Stimulated activated CD8-positive, alpha-beta memory T cell treated with anti-CD3 and anti-CD28 coated beads, Interleukin-7, amount 100 ng/mL, for 4 hours (primary cell): ENCODE data around the gene KIAA1217.

ENCODE experiments used
- DNase-seq, 2 donors: peaks; one replicate each; pipeline ENCODE4 v3.0.0-alpha.2; 2020; ENCODE audit warnings: low read depth in 2 of 2

KIAA1217 gene

DNA sequence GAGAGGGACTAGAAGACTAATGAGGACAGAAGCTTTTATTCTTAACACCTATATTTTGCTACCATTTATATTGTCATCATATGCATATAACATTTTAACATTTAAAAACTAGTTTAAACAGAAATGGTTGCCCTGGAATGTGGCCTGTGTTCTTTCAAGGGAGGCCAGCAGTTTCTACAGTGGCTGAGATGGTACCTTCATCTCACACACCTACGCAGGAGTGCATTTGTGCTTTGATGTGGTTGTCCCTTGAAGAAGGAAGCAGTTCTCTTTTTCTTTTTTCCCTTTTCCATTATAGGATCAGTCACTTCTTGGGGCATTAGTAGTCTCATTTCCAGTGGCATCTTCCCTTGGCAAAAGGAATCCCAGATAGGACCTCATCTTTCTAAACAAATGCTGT is 38.9 kb downstream of the KIAA1217 start:
- no peak for DNase-seq

DNA sequence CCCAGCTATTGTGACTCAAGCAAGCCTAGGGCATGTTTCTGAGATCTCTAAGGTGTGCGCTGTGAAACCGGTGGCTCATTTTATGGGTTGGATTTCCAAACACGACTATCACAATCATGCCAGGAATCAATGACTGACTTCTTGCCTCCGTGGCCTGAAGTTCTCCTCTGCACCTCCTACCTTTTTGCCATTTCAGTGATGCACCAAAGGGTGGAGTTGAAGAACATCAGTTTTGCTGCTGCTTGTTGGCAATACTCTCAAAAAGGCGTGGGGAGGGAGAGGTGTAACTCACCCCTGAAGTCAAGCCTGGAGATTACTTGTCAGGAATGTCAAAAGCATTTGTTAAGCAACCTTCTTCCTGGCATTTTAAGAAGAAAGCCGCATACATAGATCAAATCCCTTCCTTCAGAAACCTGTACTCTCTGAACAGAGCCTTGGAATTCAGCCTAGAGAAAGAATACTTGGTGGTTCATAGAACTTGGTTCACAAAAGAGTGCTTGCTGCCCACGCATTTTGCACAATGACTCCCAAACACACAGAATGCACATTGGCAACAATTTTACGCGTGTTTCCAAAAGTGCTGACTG is 41.0 kb downstream of the KIAA1217 start:
- DNase-seq = no peak

DNA sequence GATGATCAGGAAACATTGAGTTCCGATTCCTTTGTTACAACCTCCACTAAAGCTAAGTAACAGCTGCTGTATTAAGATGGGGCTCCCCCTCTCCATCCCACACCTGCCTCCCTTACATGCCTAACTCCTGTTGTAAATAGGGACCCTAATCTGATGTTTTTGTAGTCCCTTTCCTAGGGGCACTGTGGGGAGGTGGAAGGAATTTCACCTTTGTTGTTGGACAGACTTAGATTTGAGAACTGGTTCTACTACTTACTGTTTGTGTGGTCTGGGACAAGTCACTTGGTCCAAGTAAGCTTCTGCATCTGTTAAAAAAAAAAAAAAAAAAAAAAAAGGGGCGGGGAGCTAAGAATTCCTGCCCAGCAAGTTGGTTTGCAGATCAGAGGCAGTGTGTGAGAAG is 42.6 kb downstream of the KIAA1217 start:
- no peak for DNase-seq

DNA sequence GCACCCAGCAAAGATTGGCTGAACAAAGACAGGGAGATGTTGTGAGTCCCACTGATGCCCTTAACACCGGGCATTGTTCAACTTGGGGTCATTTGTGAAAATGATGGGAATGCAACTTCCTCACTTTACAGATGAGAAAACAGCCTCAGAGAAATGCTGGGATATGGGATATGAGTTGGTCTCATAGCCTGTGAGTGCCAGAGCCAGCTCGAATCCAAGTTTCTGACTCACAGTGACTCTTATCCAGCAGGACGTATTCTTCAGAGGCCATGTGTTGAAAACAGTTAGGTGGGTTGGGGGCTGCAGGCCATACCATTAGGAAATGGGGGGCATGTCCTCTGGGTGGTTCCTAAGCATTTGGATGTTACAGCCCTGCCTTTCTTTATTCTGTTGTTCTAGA is 45.2 kb downstream of the KIAA1217 start:
- DNase-seq = no peak

DNA sequence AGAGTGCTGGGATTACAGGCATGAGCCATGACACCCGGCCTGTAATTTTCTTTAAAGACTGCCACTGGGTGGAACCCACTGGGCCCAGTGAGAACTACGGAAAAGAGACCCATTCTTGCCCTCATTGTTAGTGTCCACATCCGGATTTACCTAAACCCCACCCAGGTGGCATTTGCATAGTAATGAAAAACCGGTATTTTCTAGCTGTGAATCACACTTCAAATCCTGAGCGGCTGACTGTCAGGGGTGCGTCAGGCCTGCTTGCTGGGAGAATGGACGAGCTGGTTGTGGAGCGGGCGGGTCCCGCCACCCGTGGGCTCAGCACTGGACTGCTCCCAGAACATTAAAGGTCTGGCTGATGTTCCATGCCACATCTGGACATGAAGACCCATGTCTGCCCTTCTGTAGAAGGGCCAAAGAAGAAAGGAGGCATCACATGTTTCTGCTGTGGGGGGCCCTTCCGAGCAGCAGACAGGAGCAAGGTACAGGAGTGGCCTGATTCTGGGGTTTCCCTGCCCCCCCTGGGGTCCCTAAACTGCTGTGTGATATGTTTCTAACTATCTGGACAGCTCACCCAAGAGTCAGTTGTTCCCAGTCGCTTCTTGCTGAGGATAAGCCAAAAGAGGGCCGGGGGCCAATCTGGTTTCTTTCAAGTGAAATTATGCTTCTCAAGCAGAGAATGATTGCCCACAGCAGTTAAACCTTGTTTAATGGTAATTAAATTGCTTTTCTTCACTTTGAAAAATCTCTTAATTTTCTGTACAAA is 46.4 kb downstream of the KIAA1217 start:
- DNase-seq = no peak

DNA sequence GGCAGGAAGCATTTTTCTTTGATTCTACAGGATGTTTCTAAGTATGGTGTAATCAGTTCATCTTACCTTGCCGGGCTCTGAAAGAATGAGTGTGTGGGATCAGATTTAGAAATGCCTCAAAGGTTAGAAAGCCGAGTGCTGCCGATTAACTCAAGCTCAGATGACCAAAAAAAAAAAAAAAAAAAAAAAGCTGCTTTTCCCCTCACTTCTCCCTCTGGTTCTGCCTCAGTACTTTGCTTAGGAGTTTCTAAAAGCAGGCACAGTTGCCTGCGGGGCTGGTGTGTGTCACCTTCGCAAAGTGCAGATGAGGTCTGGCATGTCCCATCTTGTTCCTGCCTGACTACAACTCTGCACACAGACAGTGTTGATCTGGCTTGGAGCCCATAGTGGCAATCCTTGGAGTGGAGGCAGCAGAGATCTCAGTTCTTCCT is 47.0 kb downstream of the KIAA1217 start:
- no peak for DNase-seq

- no peak for DNase-seq
Measured at GRCh38 chr10:24256619-24257107, 47.7 kb downstream of the KIAA1217 start.

GRCh38 chr10:24257588-24257987 is 48.6 kb downstream of the KIAA1217 start:
- DNase-seq = no peak

DNA sequence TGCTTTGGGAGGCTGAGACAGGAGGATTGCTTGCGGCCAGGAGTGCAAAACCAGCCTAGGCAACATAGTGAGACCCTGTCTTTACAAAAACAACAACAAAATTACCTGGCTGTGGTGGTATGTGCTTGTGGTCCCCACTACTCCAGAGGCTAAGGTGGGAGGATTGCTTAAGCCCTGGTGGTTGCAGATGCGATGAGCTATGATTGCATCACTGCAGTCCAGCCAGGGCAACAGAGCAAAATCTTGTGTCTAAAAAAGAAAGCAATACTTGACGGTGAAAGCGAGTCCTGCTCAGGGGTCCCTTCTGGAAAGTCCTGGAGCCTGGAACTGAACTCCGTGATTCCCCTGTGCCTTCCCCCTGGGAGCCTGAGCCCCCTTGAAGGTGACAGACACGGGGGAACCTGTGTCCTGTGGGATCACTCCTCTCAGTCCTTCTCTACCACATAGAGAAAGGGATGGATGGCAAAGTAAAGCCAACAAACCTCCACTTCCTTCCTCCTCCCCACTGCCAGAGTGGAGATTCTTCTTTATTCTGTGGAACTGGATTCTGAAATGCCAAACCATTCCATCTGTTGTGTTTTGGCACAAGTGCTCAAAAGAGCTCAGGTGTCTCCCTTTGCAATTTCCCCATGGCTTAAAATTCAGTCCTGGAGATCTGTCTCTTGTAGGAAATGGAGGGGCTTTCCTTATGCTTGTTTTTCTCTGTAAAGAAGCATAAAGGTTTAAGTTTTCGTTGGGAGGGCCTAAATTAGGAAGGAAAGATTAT is 50.6 kb downstream of the KIAA1217 start:
- DNase-seq = no peak

GRCh38 chr10:24261627-24262026 is 52.7 kb downstream of the KIAA1217 start:
- DNase-seq = no peak

DNA sequence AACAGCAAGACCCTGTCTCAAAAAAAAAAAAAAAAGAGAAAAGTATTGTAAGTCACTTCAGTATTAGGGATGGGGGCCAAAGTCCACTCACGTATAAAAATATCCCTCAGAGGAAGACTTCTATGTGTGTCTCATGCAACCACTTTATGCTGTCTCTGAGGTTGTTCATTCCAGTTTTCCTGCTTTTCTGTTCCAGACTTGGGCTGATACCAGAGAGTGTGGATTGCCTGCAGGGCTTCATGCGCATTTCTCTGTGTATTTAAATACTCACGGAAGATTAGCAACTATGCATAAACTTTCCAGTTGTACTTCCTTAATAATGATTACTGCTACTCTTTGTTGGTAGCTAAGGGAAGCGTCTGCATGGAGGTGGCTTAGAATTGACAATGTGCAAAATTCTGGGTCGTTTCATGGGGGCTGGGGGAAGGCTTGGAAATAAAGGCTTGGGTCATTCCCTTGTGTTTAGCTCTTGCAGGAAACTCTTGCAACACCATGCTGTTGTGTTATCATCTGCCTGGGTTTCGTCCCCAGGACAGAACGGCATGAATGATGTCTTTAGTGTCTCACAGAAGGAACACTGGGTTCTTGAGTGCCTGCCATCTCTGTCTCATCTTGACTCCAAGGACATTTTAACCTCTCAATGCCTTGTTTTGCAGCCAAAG is 54.1 kb downstream of the KIAA1217 start:
- no peak for DNase-seq

- DNase-seq = no peak
Measured at GRCh38 chr10:24269476-24269875, 60.5 kb downstream of the KIAA1217 start.

- DNase-seq = no peak
Measured at GRCh38 chr10:24272374-24272773, 63.4 kb downstream of the KIAA1217 start.

GRCh38 chr10:24277277-24277676 is 68.3 kb downstream of the KIAA1217 start:
- no peak for DNase-seq

DNA sequence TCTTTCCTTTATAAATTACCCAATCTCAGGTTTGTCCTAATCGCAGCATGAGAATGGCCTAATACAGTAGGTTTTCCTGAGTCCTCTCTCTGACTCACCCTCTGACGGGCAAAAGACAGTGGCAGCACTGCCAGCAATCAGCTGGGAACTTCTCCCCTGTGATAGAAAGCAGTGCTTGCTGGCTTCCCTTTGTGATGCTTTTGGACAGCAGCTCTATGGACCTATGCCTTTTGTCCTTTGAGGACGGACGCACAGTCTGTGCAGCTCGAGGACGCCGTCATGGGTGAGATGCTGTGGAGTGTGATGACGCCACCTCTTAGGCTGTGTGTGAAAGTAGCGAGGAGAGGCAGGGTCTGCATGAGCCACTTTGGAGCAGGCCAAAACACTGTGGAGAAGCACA is 68.8 kb downstream of the KIAA1217 start:
- DNase-seq = no peak

DNA sequence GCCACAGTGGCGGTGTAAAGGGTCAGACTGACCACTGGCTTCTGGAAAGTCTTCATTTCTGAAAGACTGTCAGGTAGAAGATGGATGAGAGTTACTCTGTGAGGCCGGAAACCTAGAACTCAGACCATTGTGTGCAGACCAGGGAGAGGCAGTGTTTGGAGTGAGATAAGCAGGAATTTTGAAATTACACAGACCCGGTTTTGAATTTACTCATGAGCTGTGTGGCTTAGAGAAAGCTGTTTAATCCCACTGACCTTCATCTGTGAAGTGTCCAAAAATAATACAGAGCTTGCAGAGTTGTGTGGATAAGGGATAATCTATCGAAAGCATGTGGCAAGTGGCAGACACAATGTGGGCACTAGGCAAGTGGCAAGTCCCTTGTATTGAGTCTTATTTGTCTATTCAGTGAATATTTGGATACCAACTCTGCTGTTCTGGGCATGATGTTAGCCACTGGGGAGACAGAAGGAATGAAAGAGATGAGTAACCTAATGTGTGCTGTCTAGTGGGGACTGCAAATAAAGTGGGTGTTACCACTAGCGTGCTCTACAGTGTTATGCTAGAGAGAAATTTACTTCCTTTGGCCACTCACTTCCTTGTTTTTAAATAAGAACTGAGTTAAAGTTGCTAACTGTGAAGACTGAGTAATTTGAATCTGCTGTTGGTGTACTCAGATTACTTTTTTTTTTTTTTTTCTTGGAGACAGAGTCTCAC is 69.4 kb downstream of the KIAA1217 start:
- DNase-seq = no peak

GRCh38 chr10:24279166-24279565 is 70.2 kb downstream of the KIAA1217 start:
- no peak for DNase-seq

DNA sequence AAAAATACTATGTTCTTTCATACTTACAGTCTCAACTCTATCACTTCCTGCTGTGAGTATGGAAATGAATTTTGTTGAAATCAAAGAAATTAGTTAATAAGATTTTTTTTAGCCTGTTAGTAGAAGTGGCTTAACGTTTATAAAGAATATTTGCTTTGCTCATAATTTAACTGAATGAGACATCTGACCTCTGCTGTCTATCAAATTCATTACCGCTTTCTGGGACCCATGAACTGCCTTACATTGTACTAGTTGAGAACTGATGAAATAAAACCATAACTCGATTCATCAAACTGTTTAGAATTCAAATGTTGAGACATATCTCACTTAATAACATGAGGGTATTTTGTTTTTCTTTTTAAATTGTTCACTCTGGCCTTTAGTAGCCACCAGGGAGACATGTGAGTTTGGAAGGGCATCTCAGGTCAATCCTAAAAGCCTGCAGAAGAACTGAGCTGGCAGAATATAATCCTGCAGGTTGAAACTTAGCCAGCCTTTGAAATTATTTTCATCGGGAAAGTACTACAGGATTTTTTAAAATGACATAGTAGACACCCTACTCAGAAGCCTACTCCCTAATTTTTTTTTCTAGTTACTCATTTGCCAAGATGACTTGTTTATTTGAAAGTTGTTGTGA is 78.7 kb downstream of the KIAA1217 start:
- no peak for DNase-seq

GRCh38 chr10:24288581-24288980 is 79.6 kb downstream of the KIAA1217 start:
- no peak for DNase-seq

DNA sequence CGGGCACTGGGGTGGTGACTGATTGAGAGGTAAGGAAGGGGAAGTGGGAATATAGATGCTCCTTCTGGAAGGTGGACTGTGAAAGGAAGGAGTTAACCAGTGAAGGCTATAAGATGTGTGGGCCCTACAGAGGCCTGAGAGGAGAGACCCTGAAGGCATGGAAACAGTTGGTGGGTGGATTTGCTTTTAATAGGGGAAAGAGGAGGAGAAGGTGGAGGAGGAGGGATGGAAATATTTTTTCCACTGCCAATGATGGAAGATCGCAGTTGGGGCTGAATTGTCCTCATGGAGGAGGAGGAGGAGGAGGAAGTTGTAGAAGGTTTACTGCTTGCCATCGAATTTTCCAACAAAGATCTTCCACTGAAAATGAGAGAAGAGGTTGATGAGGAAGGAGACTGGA is 80.3 kb downstream of the KIAA1217 start:
- no peak for DNase-seq
